GM23338 (cell line): Measurements from ENCODE around the gene ANKS1B.

Experiments used
- CREB1 ChIP-seq: fragments of 250-450 bp; sonication (Bioruptor Pico); IDR thresholded peaks from 2 replicates; pipeline ENCODE4 v1.5.0; 2020; ENCODE audit warnings: low read depth, mild to moderate bottlenecking, moderate library complexity
- EZH2 ChIP-seq: fragments of 200-600 bp; sonication (generic); IDR thresholded peaks from one replicate; pipeline ENCODE4 v1.8.0; 2017; ENCODE audit warnings: antibody characterized with exemption, mild to moderate bottlenecking, low read depth; ENCODE audit not compliant: unreplicated experiment
- EZH2phosphoT487 ChIP-seq: fragments of 200-600 bp; sonication (generic); IDR thresholded peaks from one replicate; pipeline ENCODE4 v1.8.1; 2018; ENCODE audit warnings: antibody characterized with exemption; ENCODE audit not compliant: unreplicated experiment
- JUNB ChIP-seq: IDR thresholded peaks from one replicate; pipeline ENCODE4 v1.6.1; 2016; ENCODE audit warnings: antibody characterized with exemption; ENCODE audit not compliant: unreplicated experiment
- POLR2AphosphoS5 ChIP-seq: IDR thresholded peaks from 2 replicates; pipeline ENCODE4 v1.6.1; 2016; ENCODE audit warnings: antibody characterized with exemption, low read depth
- STAT1 ChIP-seq: IDR thresholded peaks from one replicate; pipeline ENCODE4 v1.6.1; 2016; ENCODE audit warnings: antibody characterized with exemption; ENCODE audit not compliant: unreplicated experiment
- ZNF331 ChIP-seq: fragments of 250-450 bp; sonication (Bioruptor Pico); IDR thresholded peaks from 2 replicates; pipeline ENCODE4 v1.5.0; 2020; ENCODE audit warnings: low read depth, mild to moderate bottlenecking, moderate library complexity
- TF ChIP-seq, protein P1 (sequence below), 2 experiments: fragments of 200-600 bp in 1 of 2; sonication (generic) in 1 of 2; conservative IDR thresholded peaks; 2 replicates each; pipeline versions ENCODE4 v1.5.1 to v1.6.1; 2016 to 2017; ENCODE audit warnings: antibody characterized with exemption in 2 of 2, low read depth in 2 of 2, mild to moderate bottlenecking in 2 of 2, moderate library complexity in 1 of 2
- TF ChIP-seq, protein P2 (sequence below): IDR thresholded peaks from one replicate; pipeline ENCODE4 v1.6.1; 2018; ENCODE audit warnings: antibody characterized with exemption; ENCODE audit not compliant: unreplicated experiment
- TF ChIP-seq, protein P3 (sequence below): fragments of 250-450 bp; sonication (Bioruptor Pico); IDR thresholded peaks from 2 replicates; pipeline ENCODE4 v1.5.0; 2020; ENCODE audit warnings: mild to moderate bottlenecking, moderate library complexity

DNA sequence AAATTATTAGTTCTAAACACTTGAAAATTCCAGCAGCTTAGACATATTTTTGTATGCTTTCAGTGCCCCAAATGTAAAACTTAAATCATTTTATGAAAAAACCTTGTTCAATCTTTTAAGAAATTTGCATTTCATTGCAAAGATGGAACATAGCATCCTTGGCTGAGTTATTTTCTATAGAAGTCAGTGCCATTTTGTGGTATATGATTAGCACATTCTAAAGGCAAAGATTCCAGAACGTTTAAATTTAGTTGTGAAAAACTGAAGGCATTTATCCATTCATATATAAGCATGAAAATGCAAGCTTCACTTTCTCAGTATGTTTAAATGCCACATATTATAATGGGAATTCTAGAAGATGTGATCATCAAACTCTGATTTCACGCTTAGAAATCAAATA is 1007.5 kb downstream of the ANKS1B start:
- TF ChIP-seq, protein P1, sequence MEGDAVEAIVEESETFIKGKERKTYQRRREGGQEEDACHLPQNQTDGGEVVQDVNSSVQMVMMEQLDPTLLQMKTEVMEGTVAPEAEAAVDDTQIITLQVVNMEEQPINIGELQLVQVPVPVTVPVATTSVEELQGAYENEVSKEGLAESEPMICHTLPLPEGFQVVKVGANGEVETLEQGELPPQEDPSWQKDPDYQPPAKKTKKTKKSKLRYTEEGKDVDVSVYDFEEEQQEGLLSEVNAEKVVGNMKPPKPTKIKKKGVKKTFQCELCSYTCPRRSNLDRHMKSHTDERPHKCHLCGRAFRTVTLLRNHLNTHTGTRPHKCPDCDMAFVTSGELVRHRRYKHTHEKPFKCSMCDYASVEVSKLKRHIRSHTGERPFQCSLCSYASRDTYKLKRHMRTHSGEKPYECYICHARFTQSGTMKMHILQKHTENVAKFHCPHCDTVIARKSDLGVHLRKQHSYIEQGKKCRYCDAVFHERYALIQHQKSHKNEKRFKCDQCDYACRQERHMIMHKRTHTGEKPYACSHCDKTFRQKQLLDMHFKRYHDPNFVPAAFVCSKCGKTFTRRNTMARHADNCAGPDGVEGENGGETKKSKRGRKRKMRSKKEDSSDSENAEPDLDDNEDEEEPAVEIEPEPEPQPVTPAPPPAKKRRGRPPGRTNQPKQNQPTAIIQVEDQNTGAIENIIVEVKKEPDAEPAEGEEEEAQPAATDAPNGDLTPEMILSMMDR (conservative IDR thresholded peaks at IDR 0.05; ENCODE audit: low read depth in 2 of 2): no peak
- TF ChIP-seq CREB1 (CRISPR knock-in tag) (no peak), JUNB (no peak), POLR2AphosphoS5 (no peak), EZH2phosphoT487 (no peak), EZH2 (no peak), ZNF331 (CRISPR knock-in tag) (no peak), STAT1 (no peak)
- TF ChIP-seq, protein P2, sequence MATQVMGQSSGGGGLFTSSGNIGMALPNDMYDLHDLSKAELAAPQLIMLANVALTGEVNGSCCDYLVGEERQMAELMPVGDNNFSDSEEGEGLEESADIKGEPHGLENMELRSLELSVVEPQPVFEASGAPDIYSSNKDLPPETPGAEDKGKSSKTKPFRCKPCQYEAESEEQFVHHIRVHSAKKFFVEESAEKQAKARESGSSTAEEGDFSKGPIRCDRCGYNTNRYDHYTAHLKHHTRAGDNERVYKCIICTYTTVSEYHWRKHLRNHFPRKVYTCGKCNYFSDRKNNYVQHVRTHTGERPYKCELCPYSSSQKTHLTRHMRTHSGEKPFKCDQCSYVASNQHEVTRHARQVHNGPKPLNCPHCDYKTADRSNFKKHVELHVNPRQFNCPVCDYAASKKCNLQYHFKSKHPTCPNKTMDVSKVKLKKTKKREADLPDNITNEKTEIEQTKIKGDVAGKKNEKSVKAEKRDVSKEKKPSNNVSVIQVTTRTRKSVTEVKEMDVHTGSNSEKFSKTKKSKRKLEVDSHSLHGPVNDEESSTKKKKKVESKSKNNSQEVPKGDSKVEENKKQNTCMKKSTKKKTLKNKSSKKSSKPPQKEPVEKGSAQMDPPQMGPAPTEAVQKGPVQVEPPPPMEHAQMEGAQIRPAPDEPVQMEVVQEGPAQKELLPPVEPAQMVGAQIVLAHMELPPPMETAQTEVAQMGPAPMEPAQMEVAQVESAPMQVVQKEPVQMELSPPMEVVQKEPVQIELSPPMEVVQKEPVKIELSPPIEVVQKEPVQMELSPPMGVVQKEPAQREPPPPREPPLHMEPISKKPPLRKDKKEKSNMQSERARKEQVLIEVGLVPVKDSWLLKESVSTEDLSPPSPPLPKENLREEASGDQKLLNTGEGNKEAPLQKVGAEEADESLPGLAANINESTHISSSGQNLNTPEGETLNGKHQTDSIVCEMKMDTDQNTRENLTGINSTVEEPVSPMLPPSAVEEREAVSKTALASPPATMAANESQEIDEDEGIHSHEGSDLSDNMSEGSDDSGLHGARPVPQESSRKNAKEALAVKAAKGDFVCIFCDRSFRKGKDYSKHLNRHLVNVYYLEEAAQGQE: no peak
- TF ChIP-seq, protein P3, sequence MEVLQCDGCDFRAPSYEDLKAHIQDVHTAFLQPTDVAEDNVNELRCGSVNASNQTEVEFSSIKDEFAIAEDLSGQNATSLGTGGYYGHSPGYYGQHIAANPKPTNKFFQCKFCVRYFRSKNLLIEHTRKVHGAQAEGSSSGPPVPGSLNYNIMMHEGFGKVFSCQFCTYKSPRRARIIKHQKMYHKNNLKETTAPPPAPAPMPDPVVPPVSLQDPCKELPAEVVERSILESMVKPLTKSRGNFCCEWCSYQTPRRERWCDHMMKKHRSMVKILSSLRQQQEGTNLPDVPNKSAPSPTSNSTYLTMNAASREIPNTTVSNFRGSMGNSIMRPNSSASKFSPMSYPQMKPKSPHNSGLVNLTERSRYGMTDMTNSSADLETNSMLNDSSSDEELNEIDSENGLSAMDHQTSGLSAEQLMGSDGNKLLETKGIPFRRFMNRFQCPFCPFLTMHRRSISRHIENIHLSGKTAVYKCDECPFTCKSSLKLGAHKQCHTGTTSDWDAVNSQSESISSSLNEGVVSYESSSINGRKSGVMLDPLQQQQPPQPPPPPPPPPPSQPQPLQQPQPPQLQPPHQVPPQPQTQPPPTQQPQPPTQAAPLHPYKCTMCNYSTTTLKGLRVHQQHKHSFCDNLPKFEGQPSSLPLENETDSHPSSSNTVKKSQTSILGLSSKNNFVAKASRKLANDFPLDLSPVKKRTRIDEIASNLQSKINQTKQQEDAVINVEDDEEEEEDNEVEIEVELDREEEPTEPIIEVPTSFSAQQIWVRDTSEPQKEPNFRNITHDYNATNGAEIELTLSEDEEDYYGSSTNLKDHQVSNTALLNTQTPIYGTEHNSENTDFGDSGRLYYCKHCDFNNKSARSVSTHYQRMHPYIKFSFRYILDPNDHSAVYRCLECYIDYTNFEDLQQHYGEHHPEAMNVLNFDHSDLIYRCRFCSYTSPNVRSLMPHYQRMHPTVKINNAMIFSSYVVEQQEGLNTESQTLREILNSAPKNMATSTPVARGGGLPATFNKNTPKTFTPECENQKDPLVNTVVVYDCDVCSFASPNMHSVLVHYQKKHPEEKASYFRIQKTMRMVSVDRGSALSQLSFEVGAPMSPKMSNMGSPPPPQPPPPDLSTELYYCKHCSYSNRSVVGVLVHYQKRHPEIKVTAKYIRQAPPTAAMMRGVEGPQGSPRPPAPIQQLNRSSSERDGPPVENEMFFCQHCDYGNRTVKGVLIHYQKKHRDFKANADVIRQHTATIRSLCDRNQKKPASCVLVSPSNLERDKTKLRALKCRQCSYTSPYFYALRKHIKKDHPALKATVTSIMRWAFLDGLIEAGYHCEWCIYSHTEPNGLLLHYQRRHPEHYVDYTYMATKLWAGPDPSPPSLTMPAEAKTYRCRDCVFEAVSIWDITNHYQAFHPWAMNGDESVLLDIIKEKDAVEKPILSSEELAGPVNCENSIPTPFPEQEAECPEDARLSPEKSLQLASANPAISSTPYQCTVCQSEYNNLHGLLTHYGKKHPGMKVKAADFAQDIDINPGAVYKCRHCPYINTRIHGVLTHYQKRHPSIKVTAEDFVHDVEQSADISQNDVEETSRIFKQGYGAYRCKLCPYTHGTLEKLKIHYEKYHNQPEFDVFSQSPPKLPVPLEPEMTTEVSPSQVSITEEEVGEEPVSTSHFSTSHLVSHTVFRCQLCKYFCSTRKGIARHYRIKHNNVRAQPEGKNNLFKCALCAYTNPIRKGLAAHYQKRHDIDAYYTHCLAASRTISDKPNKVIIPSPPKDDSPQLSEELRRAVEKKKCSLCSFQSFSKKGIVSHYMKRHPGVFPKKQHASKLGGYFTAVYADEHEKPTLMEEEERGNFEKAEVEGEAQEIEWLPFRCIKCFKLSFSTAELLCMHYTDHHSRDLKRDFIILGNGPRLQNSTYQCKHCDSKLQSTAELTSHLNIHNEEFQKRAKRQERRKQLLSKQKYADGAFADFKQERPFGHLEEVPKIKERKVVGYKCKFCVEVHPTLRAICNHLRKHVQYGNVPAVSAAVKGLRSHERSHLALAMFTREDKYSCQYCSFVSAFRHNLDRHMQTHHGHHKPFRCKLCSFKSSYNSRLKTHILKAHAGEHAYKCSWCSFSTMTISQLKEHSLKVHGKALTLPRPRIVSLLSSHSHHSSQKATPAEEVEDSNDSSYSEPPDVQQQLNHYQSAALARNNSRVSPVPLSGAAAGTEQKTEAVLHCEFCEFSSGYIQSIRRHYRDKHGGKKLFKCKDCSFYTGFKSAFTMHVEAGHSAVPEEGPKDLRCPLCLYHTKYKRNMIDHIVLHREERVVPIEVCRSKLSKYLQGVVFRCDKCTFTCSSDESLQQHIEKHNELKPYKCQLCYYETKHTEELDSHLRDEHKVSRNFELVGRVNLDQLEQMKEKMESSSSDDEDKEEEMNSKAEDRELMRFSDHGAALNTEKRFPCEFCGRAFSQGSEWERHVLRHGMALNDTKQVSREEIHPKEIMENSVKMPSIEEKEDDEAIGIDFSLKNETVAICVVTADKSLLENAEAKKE (CRISPR knock-in tag): no peak
